GM21447 (cell line): ENCODE results near the gene RAB6B.

Experiments
- ATAC-seq: cut with Tn5 transposase; IDR thresholded peaks from one replicate; pipeline ENCODE4 v1.9.1; 2021; ENCODE audit not compliant: unreplicated experiment

The RAB6B gene

GRCh38 chr3:133860519-133860918, 35.2 kb downstream of the RAB6B start:
- no peak for ATAC-seq

GRCh38 chr3:133859381-133860234, 36.1 kb downstream of the RAB6B start:
- ATAC-seq = no peak

GRCh38 chr3:133857767-133858166, 37.9 kb downstream of the RAB6B start:
- ATAC-seq = no peak

- ATAC-seq = no peak
Measured at GRCh38 chr3:133856316-133856715, 39.4 kb downstream of the RAB6B start.

- no peak for ATAC-seq
Measured at GRCh38 chr3:133855772-133856171, 39.9 kb downstream of the RAB6B start.

- no peak for ATAC-seq
Measured at GRCh38 chr3:133855002-133855370, 40.7 kb downstream of the RAB6B start.

GRCh38 chr3:133854264-133855001, 41.2 kb downstream of the RAB6B start:
- ATAC-seq = no peak

- ATAC-seq = no peak
Measured at GRCh38 chr3:133853925-133854227, 41.8 kb downstream of the RAB6B start.

GRCh38 chr3:133853063-133853924, 42.4 kb downstream of the RAB6B start:
- ATAC-seq = no peak

- ATAC-seq = no peak
Measured at GRCh38 chr3:133851931-133852330, 43.8 kb downstream of the RAB6B start.

- ATAC-seq = peak; percentile 49
Measured at GRCh38 chr3:133851266-133851906, 44.3 kb downstream of the RAB6B start.

GRCh38 chr3:133850034-133850433, 45.6 kb downstream of the RAB6B start:
- no peak for ATAC-seq

GRCh38 chr3:133849346-133849745, 46.3 kb downstream of the RAB6B start:
- no peak for ATAC-seq

- no peak for ATAC-seq
Measured at GRCh38 chr3:133845127-133845526, 50.6 kb downstream of the RAB6B start.

- ATAC-seq = no peak
Measured at GRCh38 chr3:133843634-133844033, 52.0 kb downstream of the RAB6B start.

GRCh38 chr3:133842158-133842557, 53.5 kb downstream of the RAB6B start:
- no peak for ATAC-seq

- ATAC-seq = no peak
Measured at GRCh38 chr3:133841196-133841595, 54.5 kb downstream of the RAB6B start.

- ATAC-seq = no peak
Measured at GRCh38 chr3:133840767-133841166, 54.9 kb downstream of the RAB6B start.

GRCh38 chr3:133840055-133840737, 55.5 kb downstream of the RAB6B start:
- no peak for ATAC-seq
